HepG2 (cell line): ENCODE results near the gene BPIFB2. TPM values are rescaled to one million over a fixed set of nuclear protein-coding genes. Genes with fewer than 3 reads are reported as not detected.
A peak's percentile ranks its signal among the peaks of the same experiment; 100 is the strongest.

Source experiments
- ATAC-seq: fragments of 200-7000 bp; cut with Tn5 transposase; 3 replicates; pipeline ENCODE4 v1.9.1; 2020; ENCODE audit warnings: mild to moderate bottlenecking, moderate library complexity
- BruUV-seq: library from RNA; stranded (reverse); fragments of 400-500 nt; replicated peaks from 2 replicates; lab custom pipeline; 2021; lab: Mats Ljungman, UMichigan
- CTCF ChIA-PET: fragments of 300-600 bp; formaldehyde crosslinking; extraction: SDS; loops from one replicate; lab custom pipeline; 2021; ENCODE audit warnings: low total read pairs, inconsistent platforms, low intra/inter-chr PET ratio; lab: Yijun Ruan, JAX
- POLR2A ChIA-PET: fragments of 350-600 bp; sonication (Branson Sonifier 250); formaldehyde crosslinking; loops from one replicate; lab custom pipeline; 2020; ENCODE audit warnings: antibody characterized with exemption, inconsistent platforms; lab: Yijun Ruan, JAX
- DNase-seq: peaks from one replicate; pipeline ENCODE4 v3.0.0-alpha.2; 2015; ENCODE audit warnings: low spot score
- FAIRE-seq: peaks from 3 replicates; lab custom pipeline; 2011; peaks lifted over from hg19 to GRCh38; lab: Jason Lieb, UNC
- H2AFZ ChIP-seq: one replicate; pipeline ENCODE4 v1.6.1; 2011; ENCODE audit warnings: low read length, inconsistent platforms
- H3K27ac ChIP-seq: fragments of 300-600 bp; 3 replicates; pipeline ENCODE4 v1.8.0; 2011; ENCODE audit warnings: mixed run types, mild to moderate bottlenecking, mixed read lengths, low read length, inconsistent platforms; ENCODE audit not compliant: insufficient read depth; ENCODE audit errors: extremely low read length
- H3K27me3 ChIP-seq, 2 experiments: fragments of 200-600 bp in 1 of 2; 2 replicates in 1 of 2; 3 replicates in 1 of 2; pipeline versions ENCODE4 v1.6.0 to v1.8.0; 2011; ENCODE audit warnings: low read length in 2 of 2, mild to moderate bottlenecking in 2 of 2, moderate library complexity in 2 of 2, inconsistent platforms in 1 of 2; ENCODE audit not compliant: insufficient read depth in 2 of 2, control insufficient read depth in 1 of 2
- H3K36me3 ChIP-seq, 2 experiments: fragments of 200-600 bp in 1 of 2; replicated peaks in 1 of 2; 2 replicates in 1 of 2; 3 replicates in 1 of 2; pipeline versions ENCODE4 v1.5.1 to v1.8.0; 2011; ENCODE audit warnings: low read length in 2 of 2, inconsistent platforms in 1 of 2; ENCODE audit not compliant: insufficient read depth in 2 of 2, control insufficient read depth in 1 of 2
- H3K4me1 ChIP-seq: 2 replicates; pipeline ENCODE4 v1.5.1; 2012; ENCODE audit warnings: low read length, inconsistent platforms; ENCODE audit not compliant: insufficient read depth
- H3K4me2 ChIP-seq: 2 replicates; pipeline ENCODE4 v1.6.0; 2011; ENCODE audit warnings: low read depth, low read length, inconsistent platforms
- H3K4me3 ChIP-seq, 3 experiments: fragments of 200-600 bp in 1 of 3; sonication (generic), shearing (Covaris generic) in 1 of 3; replicated peaks in 1 of 3; 2 replicates each; pipeline ENCODE4 v1.5.1; 2011 to 2016; ENCODE audit warnings: low read length in 3 of 3, inconsistent platforms in 2 of 3, low read depth in 2 of 3, mild to moderate bottlenecking in 2 of 3, control low read depth in 1 of 3, mixed read lengths in 1 of 3; ENCODE audit not compliant: insufficient read depth in 1 of 3
- H3K79me2 ChIP-seq: one replicate; pipeline ENCODE4 v1.6.1; 2011; ENCODE audit warnings: low read length, inconsistent platforms; ENCODE audit not compliant: insufficient read depth
- H3K9ac ChIP-seq: 2 replicates; pipeline ENCODE4 v1.6.0; 2011; ENCODE audit warnings: mild to moderate bottlenecking, low read depth, low read length, inconsistent platforms; ENCODE audit not compliant: insufficient read depth
- H3K9me3 ChIP-seq: 2 replicates; pipeline ENCODE4 v1.5.1; 2012; ENCODE audit warnings: mild to moderate bottlenecking, low read length
- H4K20me1 ChIP-seq: 2 replicates; pipeline ENCODE4 v1.6.0; 2011; ENCODE audit warnings: inconsistent platforms, mild to moderate bottlenecking, low read length, moderate library complexity; ENCODE audit not compliant: insufficient read depth
- CREB1 ChIP-seq, 2 experiments: fragments of 450-650 bp in 1 of 2; IDR thresholded peaks; 2 replicates each; pipeline ENCODE4 v1.6.1; 2016 to 2017; ENCODE audit warnings: control low read depth in 1 of 2, mild to moderate bottlenecking in 1 of 2, missing compliant biosample characterization in 1 of 2, missing genetic modification characterization in 1 of 2
- FOXJ3 ChIP-seq: sonication (generic); formaldehyde crosslinking; IDR thresholded peaks from 2 replicates; pipeline ENCODE4 v1.4.0; 2020; ENCODE audit warnings: missing genetic modification reagents, mild to moderate bottlenecking, borderline replicate concordance
- GABPB1 ChIP-seq: IDR thresholded peaks from 2 replicates; pipeline ENCODE4 v1.6.1; 2016; ENCODE audit warnings: mild to moderate bottlenecking, missing genetic modification reagents, moderate library complexity, missing compliant biosample characterization
- GATAD2A ChIP-seq: IDR thresholded peaks from 2 replicates; pipeline ENCODE4 v1.6.1; 2016
- MAFK ChIP-seq, 2 experiments: IDR thresholded peaks in 1 of 2; conservative IDR thresholded peaks in 1 of 2; 2 replicates each; pipeline ENCODE4 v1.6.1; 2011; ENCODE audit warnings: improper control_type of control experiment in 2 of 2, low read length in 2 of 2
- MYNN ChIP-seq: sonication (generic); formaldehyde crosslinking; IDR thresholded peaks from 2 replicates; pipeline ENCODE4 v1.4.0; 2020; ENCODE audit warnings: mild to moderate bottlenecking, low read depth, missing genetic modification reagents
- SKIL ChIP-seq: sonication (generic); formaldehyde crosslinking; IDR thresholded peaks from 2 replicates; pipeline ENCODE4 v1.8.0; 2022; ENCODE audit warnings: missing genetic modification reagents, mild to moderate bottlenecking, moderate library complexity, borderline replicate concordance
- SP4 ChIP-seq: sonication (generic); formaldehyde crosslinking; IDR thresholded peaks from 2 replicates; pipeline ENCODE4 v1.8.1; 2023; ENCODE audit warnings: mild to moderate bottlenecking, missing genetic modification reagents
- U2AF2 ChIP-seq: fragments of 200-400 bp; formaldehyde crosslinking; IDR thresholded peaks from 2 replicates; pipeline ENCODE4 v1.6.1; 2017; ENCODE audit warnings: low read depth, mild to moderate bottlenecking, low read length
- ZEB1 ChIP-seq: IDR thresholded peaks from 2 replicates; pipeline ENCODE4 v1.6.1; 2012; ENCODE audit warnings: mild to moderate bottlenecking, low read depth, inconsistent platforms; ENCODE audit not compliant: insufficient replicate concordance
- ZFP41 ChIP-seq: sonication (generic); formaldehyde crosslinking; IDR thresholded peaks from 2 replicates; pipeline ENCODE4 v1.4.0; 2020; ENCODE audit warnings: mild to moderate bottlenecking, missing genetic modification reagents, borderline replicate concordance
- ZNF143 ChIP-seq: sonication (generic); formaldehyde crosslinking; IDR thresholded peaks from 2 replicates; pipeline ENCODE4 v1.4.0; 2020; ENCODE audit warnings: missing genetic modification reagents
- ZNF235 ChIP-seq: sonication (generic); formaldehyde crosslinking; IDR thresholded peaks from 2 replicates; pipeline ENCODE4 v1.8.1; 2023; ENCODE audit warnings: mild to moderate bottlenecking, missing genetic modification reagents, borderline replicate concordance
- ZNF616 ChIP-seq: sonication (generic); formaldehyde crosslinking; IDR thresholded peaks from 2 replicates; pipeline ENCODE4 v1.5.0; 2020; ENCODE audit warnings: low read depth, mild to moderate bottlenecking, missing genetic modification reagents
- ZNF747 ChIP-seq: sonication (generic); formaldehyde crosslinking; IDR thresholded peaks from 2 replicates; pipeline ENCODE4 v1.8.1; 2023; ENCODE audit warnings: missing genetic modification reagents, mild to moderate bottlenecking, borderline replicate concordance
- ZNF75D ChIP-seq: sonication (generic); formaldehyde crosslinking; IDR thresholded peaks from 2 replicates; pipeline ENCODE4 v1.8.1; 2023; ENCODE audit warnings: missing genetic modification reagents, mild to moderate bottlenecking, borderline replicate concordance
- ZNF788 ChIP-seq: sonication (generic); formaldehyde crosslinking; IDR thresholded peaks from 2 replicates; pipeline ENCODE4 v1.5.0; 2020; ENCODE audit warnings: mild to moderate bottlenecking, missing genetic modification reagents, borderline replicate concordance
- WGBS: methylation state at CpG from one replicate; pipeline ENCODE4 v1.1.6; 2017; ENCODE audit warnings: low lambda C conversion rate; 5-methylcytosine and 5-hydroxymethylcytosine counted together
- in situ Hi-C: cut with HindIII; loops from 2 replicates; pipeline ENCODE4 v1.10.0; 2017; ENCODE audit warnings: low pct_unique_long_range_greater_than_20kb; ENCODE audit not compliant: extremely low pct_ligation_motif_present
- intact Hi-C: fragments of 100-400 bp; cut with micrococcal nuclease; formaldehyde crosslinking; loops from one replicate; pipeline ENCODE4 v1.10.0; 2022; ENCODE audit not compliant: unreplicated experiment
- polyA plus RNA-seq, 8 experiments: library from polyadenylated mRNA; depleted of rRNA in 3 of 8; stranded (reverse) in 7 of 8; unstranded in 1 of 8; fragments of >200 nt; fragmentation: Illumina TruSeq in 4 of 8; extraction: Trizol in 4 of 8; gene quantifications; 2 replicates each; pipeline versions ENCODE4 v1.2.1 to v1.2.3, GENCODE V29; 2011 to 2016; ENCODE audit warnings: low read depth in 4 of 8, missing spikeins in 1 of 8, mixed read lengths in 1 of 8; ENCODE audit not compliant: insufficient read depth in 1 of 8
- total RNA-seq, 5 experiments: library from RNA; depleted of rRNA; stranded (reverse); fragments of >200 nt; fragmentation: Illumina TruSeq; extraction: Trizol; gene quantifications; 2 replicates each; pipeline ENCODE4 v1.2.3, GENCODE V29; 2016; ENCODE audit warnings: low read depth in 1 of 5
- TF ChIP-seq, protein P1 (sequence below): sonication (generic); formaldehyde crosslinking; IDR thresholded peaks from 2 replicates; pipeline ENCODE4 v1.5.1; 2020; ENCODE audit warnings: mild to moderate bottlenecking, missing genetic modification reagents, moderate library complexity

BPIFB2 gene
- total and polyA plus RNA-seq, 2 of the 13 experiments (the other 11 are each of a cell fraction or from before 2014, with no cell fraction given) = 54.5 to 902 TPM

GRCh38 chr20:33002087-33002808, 5.3 kb upstream of the BPIFB2 start:
- Histone ChIP-seq H3K79me2 (no peaks in the 10 kb centered on the region), H3K4me1 (peaks cover 71% of the 10 kb centered on the region), H3K27ac (no peak overlapping the region), H3K4me3 (no peak overlapping the region; a peak in 1 of 6 replicates), H2AFZ (no peak overlapping the region), H3K9ac (no peak overlapping the region), H3K27me3 (peaks cover 0 to 11% of the 10 kb centered on the region in 2 experiments; a peak in 1 of 5 replicates), H3K36me3 (no peaks in the 10 kb centered on the region), H3K4me2 (no peak overlapping the region), H4K20me1 (no peaks in the 10 kb centered on the region), H3K9me3 (no peaks in the 10 kb centered on the region)
- no peak for FAIRE-seq
- CTCF ChIA-PET = no interaction called here
- no TSS peak for BruUV-seq
- in situ Hi-C loops (loop anchor here (5.0 kb wide), 1 partner anchor 100 kb away; no protein-coding TSS in a partner anchor), intact Hi-C loops (loop anchor here (10.0 kb wide), 1 partner anchor 207 kb away; no protein-coding TSS in a partner anchor)
- no peak for ATAC-seq
- no peak for DNase-seq
- POLR2A ChIA-PET = no interaction called here
- 41% methylated on average over 7 of the region's 7 CpGs for WGBS
- TF ChIP-seq FOXJ3 (CRISPR knock-in tag) (no peak), ZNF788 (0 out of 2 replicates have a peak, but pooled peaks have one; percentile 56), ZNF143 (CRISPR knock-in tag) (no peak), MYNN (CRISPR knock-in tag) (no peak), GATAD2A (CRISPR knock-in tag) (peak; percentile 12; the same call in 1 of the 2 replicates), SKIL (CRISPR knock-in tag) (peak; percentile 44; the same call in 1 of the 2 replicates), ZNF747 (CRISPR knock-in tag) (0 out of 2 replicates have a peak, but pooled peaks have one; percentile 39), GABPB1 (CRISPR knock-in tag) (peak; percentile 43; the same call in 1 of the 2 replicates), SP4 (no peak), ZFP41 (CRISPR knock-in tag) (no peak), MAFK (conservative IDR thresholded peaks at IDR 0.05 in 1 of 2, IDR thresholded peaks at IDR 0.05 in 1 of 2; ENCODE audit: low read length in 2 of 2) (peak in 1 of 2 experiments; percentile 27; a peak in 2 of 4 replicates), ZNF75D (CRISPR knock-in tag) (no peak), ZNF235 (no peak), ZNF616 (CRISPR knock-in tag) (no peak), ZEB1 (no peak), U2AF2 (no peak), CREB1 (IDR thresholded peaks at IDR 0.05) (peak; percentile 57), CREB1 (CRISPR knock-in tag; IDR thresholded peaks at IDR 0.05) (no peak)
- TF ChIP-seq, protein P1, sequence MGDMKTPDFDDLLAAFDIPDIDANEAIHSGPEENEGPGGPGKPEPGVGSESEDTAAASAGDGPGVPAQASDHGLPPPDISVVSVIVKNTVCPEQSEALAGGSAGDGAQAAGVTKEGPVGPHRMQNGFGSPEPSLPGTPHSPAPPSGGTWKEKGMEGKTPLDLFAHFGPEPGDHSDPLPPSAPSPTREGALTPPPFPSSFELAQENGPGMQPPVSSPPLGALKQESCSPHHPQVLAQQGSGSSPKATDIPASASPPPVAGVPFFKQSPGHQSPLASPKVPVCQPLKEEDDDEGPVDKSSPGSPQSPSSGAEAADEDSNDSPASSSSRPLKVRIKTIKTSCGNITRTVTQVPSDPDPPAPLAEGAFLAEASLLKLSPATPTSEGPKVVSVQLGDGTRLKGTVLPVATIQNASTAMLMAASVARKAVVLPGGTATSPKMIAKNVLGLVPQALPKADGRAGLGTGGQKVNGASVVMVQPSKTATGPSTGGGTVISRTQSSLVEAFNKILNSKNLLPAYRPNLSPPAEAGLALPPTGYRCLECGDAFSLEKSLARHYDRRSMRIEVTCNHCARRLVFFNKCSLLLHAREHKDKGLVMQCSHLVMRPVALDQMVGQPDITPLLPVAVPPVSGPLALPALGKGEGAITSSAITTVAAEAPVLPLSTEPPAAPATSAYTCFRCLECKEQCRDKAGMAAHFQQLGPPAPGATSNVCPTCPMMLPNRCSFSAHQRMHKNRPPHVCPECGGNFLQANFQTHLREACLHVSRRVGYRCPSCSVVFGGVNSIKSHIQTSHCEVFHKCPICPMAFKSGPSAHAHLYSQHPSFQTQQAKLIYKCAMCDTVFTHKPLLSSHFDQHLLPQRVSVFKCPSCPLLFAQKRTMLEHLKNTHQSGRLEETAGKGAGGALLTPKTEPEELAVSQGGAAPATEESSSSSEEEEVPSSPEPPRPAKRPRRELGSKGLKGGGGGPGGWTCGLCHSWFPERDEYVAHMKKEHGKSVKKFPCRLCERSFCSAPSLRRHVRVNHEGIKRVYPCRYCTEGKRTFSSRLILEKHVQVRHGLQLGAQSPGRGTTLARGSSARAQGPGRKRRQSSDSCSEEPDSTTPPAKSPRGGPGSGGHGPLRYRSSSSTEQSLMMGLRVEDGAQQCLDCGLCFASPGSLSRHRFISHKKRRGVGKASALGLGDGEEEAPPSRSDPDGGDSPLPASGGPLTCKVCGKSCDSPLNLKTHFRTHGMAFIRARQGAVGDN = peak; percentile 45
